H1 (cell line): Measurements from ENCODE around the gene PDGFB. TPM values are rescaled to one million over a fixed set of nuclear protein-coding genes. Genes with fewer than 3 reads are reported as not detected.

Experiments used
- JUN ChIP-seq: IDR thresholded peaks from 2 replicates; pipeline ENCODE4 v1.6.1; 2011; ENCODE audit warnings: low read depth, mild to moderate bottlenecking, improper control_type of control experiment, low read length
- MAX ChIP-seq: IDR thresholded peaks from 2 replicates; pipeline ENCODE4 v1.6.1; 2012; ENCODE audit warnings: inconsistent platforms
- polyA plus RNA-seq, 7 experiments: library from polyadenylated mRNA; depleted of rRNA in 3 of 7; stranded (reverse) in 5 of 7; unstranded in 2 of 7; fragments of >200 nt in 5 of 7; fragments of 200-250 nt in 2 of 7; gene quantifications; 1 replicate in 5 of 7; 2 replicates in 1 of 7; 4 replicates in 1 of 7; pipeline versions ENCODE4 v1.2.1 to v1.2.3, GENCODE V29; 2011 to 2013; ENCODE audit warnings: missing spikeins in 2 of 7, mixed read lengths in 2 of 7
- total RNA-seq: library from RNA; stranded (reverse); fragmentation: NEBNext Ultra II Directional; extraction: Animal tissue kit (Norgen Biotek cat#: 25700); gene quantifications from 2 replicates; pipeline ENCODE4 v1.2.1, GENCODE V29; 2021

Gene PDGFB
- total and polyA plus RNA-seq, 2 of the 8 experiments (the other 6 are each of a cell fraction or from before 2014, with no cell fraction given): 3.9 to 8.5 TPM

- TF ChIP-seq JUN (no peak), MAX (no peak)
- TF ChIP-seq, all 59 proteins: peak for 0
Measured at GRCh38 chr22:39280250-39280649, 35.5 kb upstream of the PDGFB start (continued).
